ENCODE results near the gene SETBP1. TPM values are rescaled to one million over a fixed set of nuclear protein-coding genes. Genes with fewer than 3 reads are reported as not detected.

The SETBP1 gene
- total and polyA plus RNA-seq, 2 of the 8 experiments (the other 6 are each of a cell fraction or from before 2014, with no cell fraction given), result 2.0 to 6.5 TPM

DNA sequence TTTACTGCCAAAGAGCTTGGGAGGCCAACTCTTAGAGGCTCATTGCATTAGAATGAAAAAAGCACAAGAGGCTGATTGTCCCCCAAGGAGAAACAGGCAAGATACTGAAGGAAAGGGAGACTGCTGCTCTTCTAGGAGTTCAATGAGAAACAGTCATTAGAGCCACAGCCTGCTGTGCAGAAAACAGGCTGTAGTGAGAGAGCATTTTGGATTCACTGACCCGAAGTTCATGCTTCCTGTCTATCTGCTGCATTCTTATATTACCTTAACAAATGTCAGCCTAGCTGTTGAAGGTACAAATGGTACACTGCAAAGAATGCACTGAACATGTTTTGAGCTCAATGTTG is 423.3 kb downstream of the SETBP1 start (continued):
- TF ChIP-seq CHD7 (IDR thresholded peaks at IDR 0.05; ENCODE audit: insufficient replicate concordance, low read length) (no peak), EZH2 (IDR thresholded peaks at IDR 0.05; ENCODE audit: low read depth, low read length, severe bottlenecking) (no peak), SP1 (IDR thresholded peaks at IDR 0.05; ENCODE audit: low read depth, low read length) (no peak), NRF1 (IDR thresholded peaks at IDR 0.05; ENCODE audit: low read depth, low read length) (no peak), SP4 (IDR thresholded peaks at IDR 0.05; ENCODE audit: low read length) (no peak), GTF2F1 (IDR thresholded peaks at IDR 0.05; ENCODE audit: borderline replicate concordance, low read depth, low read length) (no peak)

Measured in H1 (cell line).